ENCODE results near the gene MGARP.
A peak's percentile ranks its signal among the peaks of the same experiment; 100 is the strongest.

The MGARP gene

GRCh38 chr4:139304920-139305319 lies 24.9 kb upstream of the MGARP start:
- TF ChIP-seq NFIC (IDR thresholded peaks at IDR 0.05) = no peak
- no peak for TF ChIP-seq TCF12 (IDR thresholded peaks at IDR 0.05; ENCODE audit: low read depth)
- no peak for TF ChIP-seq RAD21 (IDR thresholded peaks at IDR 0.05; ENCODE audit: low read depth)
- TF ChIP-seq CEBPB (IDR thresholded peaks at IDR 0.05) = no peak

- TF ChIP-seq NFIC (IDR thresholded peaks at IDR 0.05) = 0 out of 2 replicates have a peak, but pooled peaks have one; percentile 3
- no peak; the same call in none of the 2 replicates for TF ChIP-seq TAF1 (IDR thresholded peaks at IDR 0.05; ENCODE audit: low read depth)
These were observed 22.0 kb upstream of the MGARP start, which contains the start of gene NDUFC1 for GRCh38 chr4:139301821-139302611. Gene NDUFC1, minus strand, starts transcription at chr4:139302477. Its CDS starts 6,679 bp downstream, at chr4:139295798.

- TF ChIP-seq CREB1 (IDR thresholded peaks at IDR 0.05; ENCODE audit: low read depth) (no peak), FOXM1 (IDR thresholded peaks at IDR 0.05; ENCODE audit: borderline replicate concordance, low read depth) (peak; percentile 40; the same call in 1 of the 2 replicates), ZBTB7A (IDR thresholded peaks at IDR 0.05; ENCODE audit: low read depth) (no peak), EP300 (IDR thresholded peaks at IDR 0.05; ENCODE audit: borderline replicate concordance) (peak; percentile 17; the same call in 1 of the 2 replicates), TEAD4 (IDR thresholded peaks at IDR 0.05) (peak; percentile 26; the same call in 1 of the 2 replicates), EGR1 (IDR thresholded peaks at IDR 0.05) (0 out of 2 replicates have a peak, but pooled peaks have one; percentile 42), TAF1 (IDR thresholded peaks at IDR 0.05; ENCODE audit: low read depth) (peak; percentile 87), TCF12 (IDR thresholded peaks at IDR 0.05; ENCODE audit: low read depth) (peak; percentile 69), CEBPB (IDR thresholded peaks at IDR 0.05) (no peak), NFIC (IDR thresholded peaks at IDR 0.05) (no peak), YY1 (IDR thresholded peaks at IDR 0.05; ENCODE audit: low read depth) (peak; percentile 97), RAD21 (IDR thresholded peaks at IDR 0.05; ENCODE audit: low read depth) (no peak)
- TF ChIP-seq, protein P1, sequence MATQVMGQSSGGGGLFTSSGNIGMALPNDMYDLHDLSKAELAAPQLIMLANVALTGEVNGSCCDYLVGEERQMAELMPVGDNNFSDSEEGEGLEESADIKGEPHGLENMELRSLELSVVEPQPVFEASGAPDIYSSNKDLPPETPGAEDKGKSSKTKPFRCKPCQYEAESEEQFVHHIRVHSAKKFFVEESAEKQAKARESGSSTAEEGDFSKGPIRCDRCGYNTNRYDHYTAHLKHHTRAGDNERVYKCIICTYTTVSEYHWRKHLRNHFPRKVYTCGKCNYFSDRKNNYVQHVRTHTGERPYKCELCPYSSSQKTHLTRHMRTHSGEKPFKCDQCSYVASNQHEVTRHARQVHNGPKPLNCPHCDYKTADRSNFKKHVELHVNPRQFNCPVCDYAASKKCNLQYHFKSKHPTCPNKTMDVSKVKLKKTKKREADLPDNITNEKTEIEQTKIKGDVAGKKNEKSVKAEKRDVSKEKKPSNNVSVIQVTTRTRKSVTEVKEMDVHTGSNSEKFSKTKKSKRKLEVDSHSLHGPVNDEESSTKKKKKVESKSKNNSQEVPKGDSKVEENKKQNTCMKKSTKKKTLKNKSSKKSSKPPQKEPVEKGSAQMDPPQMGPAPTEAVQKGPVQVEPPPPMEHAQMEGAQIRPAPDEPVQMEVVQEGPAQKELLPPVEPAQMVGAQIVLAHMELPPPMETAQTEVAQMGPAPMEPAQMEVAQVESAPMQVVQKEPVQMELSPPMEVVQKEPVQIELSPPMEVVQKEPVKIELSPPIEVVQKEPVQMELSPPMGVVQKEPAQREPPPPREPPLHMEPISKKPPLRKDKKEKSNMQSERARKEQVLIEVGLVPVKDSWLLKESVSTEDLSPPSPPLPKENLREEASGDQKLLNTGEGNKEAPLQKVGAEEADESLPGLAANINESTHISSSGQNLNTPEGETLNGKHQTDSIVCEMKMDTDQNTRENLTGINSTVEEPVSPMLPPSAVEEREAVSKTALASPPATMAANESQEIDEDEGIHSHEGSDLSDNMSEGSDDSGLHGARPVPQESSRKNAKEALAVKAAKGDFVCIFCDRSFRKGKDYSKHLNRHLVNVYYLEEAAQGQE (IDR thresholded peaks at IDR 0.05; ENCODE audit: low read depth) = no peak
- TF ChIP-seq, protein P2, sequence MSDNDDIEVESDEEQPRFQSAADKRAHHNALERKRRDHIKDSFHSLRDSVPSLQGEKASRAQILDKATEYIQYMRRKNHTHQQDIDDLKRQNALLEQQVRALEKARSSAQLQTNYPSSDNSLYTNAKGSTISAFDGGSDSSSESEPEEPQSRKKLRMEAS (IDR thresholded peaks at IDR 0.05) = peak; percentile 98
- TF ChIP-seq, protein P3, sequence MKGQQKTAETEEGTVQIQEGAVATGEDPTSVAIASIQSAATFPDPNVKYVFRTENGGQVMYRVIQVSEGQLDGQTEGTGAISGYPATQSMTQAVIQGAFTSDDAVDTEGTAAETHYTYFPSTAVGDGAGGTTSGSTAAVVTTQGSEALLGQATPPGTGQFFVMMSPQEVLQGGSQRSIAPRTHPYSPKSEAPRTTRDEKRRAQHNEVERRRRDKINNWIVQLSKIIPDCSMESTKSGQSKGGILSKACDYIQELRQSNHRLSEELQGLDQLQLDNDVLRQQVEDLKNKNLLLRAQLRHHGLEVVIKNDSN (IDR thresholded peaks at IDR 0.05) = peak; percentile 81
These were observed 21.2 kb upstream of the MGARP start, which contains the start of gene NAA15 for GRCh38 chr4:139301113-139301820. Gene NAA15, plus strand, starts transcription at chr4:139301505. Its CDS starts 273 bp downstream, at chr4:139301778.

DNA sequence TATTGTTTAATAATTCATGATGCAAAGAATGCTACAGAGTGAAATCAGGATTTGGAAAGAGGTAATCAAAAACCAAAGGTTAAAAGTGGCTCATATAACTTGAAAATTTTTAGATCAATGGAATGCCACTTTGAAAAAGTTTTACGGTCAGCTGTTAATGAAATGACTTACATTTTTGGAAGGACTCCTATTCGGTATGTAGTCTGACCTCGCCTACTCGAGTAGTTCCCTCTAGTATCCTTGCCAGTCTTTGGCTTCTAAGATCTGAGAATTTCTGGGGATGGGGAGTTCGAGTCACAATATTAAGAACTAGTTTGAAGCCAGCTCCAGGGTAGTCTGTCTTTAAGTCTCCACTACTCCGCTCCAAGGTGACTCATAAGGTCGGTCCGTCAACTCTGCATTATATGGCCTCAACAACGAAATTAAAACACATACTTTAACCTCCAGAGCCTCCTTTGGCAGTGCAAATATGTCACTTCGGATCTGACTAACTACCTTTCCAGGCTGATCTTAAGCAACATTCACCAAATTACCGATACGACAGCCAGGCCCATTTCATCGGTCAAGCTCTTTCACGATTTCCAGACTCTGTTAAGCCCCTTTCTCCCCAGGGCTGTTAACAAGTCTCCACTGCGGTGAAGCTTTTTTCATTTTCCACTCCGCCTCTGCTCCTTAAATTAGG lies 20.5 kb upstream of the MGARP start:
- no peak for TF ChIP-seq ZBTB7A (IDR thresholded peaks at IDR 0.05; ENCODE audit: low read depth)
- no peak for TF ChIP-seq TCF12 (IDR thresholded peaks at IDR 0.05; ENCODE audit: low read depth)
- no peak for TF ChIP-seq TAF1 (IDR thresholded peaks at IDR 0.05; ENCODE audit: low read depth)
- TF ChIP-seq EGR1 (IDR thresholded peaks at IDR 0.05) = no peak
- TF ChIP-seq, protein P2 (IDR thresholded peaks at IDR 0.05) = no peak
- no peak for TF ChIP-seq CEBPB (IDR thresholded peaks at IDR 0.05)
- TF ChIP-seq YY1 (IDR thresholded peaks at IDR 0.05; ENCODE audit: low read depth) = no peak
- TF ChIP-seq, protein P1 (IDR thresholded peaks at IDR 0.05; ENCODE audit: low read depth) = no peak
- TF ChIP-seq RAD21 (IDR thresholded peaks at IDR 0.05; ENCODE audit: low read depth) = no peak
- no peak; the same call in 1 of the 2 replicates for TF ChIP-seq FOXM1 (IDR thresholded peaks at IDR 0.05; ENCODE audit: borderline replicate concordance, low read depth)
- no peak for TF ChIP-seq CREB1 (IDR thresholded peaks at IDR 0.05; ENCODE audit: low read depth)
- TF ChIP-seq TEAD4 (IDR thresholded peaks at IDR 0.05) = no peak
- no peak for TF ChIP-seq NFIC (IDR thresholded peaks at IDR 0.05)
- TF ChIP-seq EP300 (IDR thresholded peaks at IDR 0.05; ENCODE audit: borderline replicate concordance) = no peak

GRCh38 chr4:139299536-139299935 lies 19.5 kb upstream of the MGARP start:
- TF ChIP-seq TCF12 (IDR thresholded peaks at IDR 0.05; ENCODE audit: low read depth) (no peak), TAF1 (IDR thresholded peaks at IDR 0.05; ENCODE audit: low read depth) (no peak)

Measured in Ishikawa (cell line).